Activated naive CD4-positive, alpha-beta T cell treated with anti-CD3 and anti-CD28 coated beads for 36 hours (primary cell): Measurements from ENCODE around the gene RLBP1. TPM values are rescaled to one million over a fixed set of nuclear protein-coding genes. Genes with fewer than 3 reads are reported as not detected.

ENCODE experiments used
- CTCF ChIA-PET: fragments of 350-600 bp; sonication (Branson Sonifier 250); formaldehyde crosslinking; loops from one replicate; lab custom pipeline; 2021; ENCODE audit warnings: antibody characterized with exemption; lab: Charles Lee
- DNase-seq: peaks from one replicate; pipeline ENCODE4 v3.0.0-alpha.2; 2020
- H3K27ac Mint-ChIP-seq: one replicate; pipeline ENCODE4 v1.8.0; 2021; ENCODE audit warnings: mild to moderate bottlenecking, mixed read lengths
- H3K27me3 Mint-ChIP-seq: one replicate; pipeline ENCODE4 v1.8.0; 2021; ENCODE audit warnings: low read depth, mixed read lengths
- H3K36me3 Mint-ChIP-seq: one replicate; pipeline ENCODE4 v1.8.0; 2021; ENCODE audit warnings: low read depth, mixed read lengths
- H3K4me1 Mint-ChIP-seq: one replicate; pipeline ENCODE4 v1.8.0; 2021; ENCODE audit warnings: low read depth, mixed read lengths
- H3K4me3 Mint-ChIP-seq: one replicate; pipeline ENCODE4 v1.8.0; 2021; ENCODE audit warnings: mild to moderate bottlenecking, moderate library complexity, mixed read lengths
- H3K9me3 Mint-ChIP-seq: one replicate; pipeline ENCODE4 v1.8.0; 2021; ENCODE audit warnings: mixed read lengths
- intact Hi-C: fragments of 100-400 bp; cut with micrococcal nuclease; formaldehyde crosslinking; loops from one replicate; pipeline ENCODE4 v1.15.1; 2023
- total RNA-seq, 2 experiments: library from RNA; stranded (reverse); gene quantifications; one replicate each; pipeline ENCODE4 v1.2.3, GENCODE V29; 2021

RLBP1 gene
- total RNA-seq, 2 experiments from 2014 or later, result not detected

DNA sequence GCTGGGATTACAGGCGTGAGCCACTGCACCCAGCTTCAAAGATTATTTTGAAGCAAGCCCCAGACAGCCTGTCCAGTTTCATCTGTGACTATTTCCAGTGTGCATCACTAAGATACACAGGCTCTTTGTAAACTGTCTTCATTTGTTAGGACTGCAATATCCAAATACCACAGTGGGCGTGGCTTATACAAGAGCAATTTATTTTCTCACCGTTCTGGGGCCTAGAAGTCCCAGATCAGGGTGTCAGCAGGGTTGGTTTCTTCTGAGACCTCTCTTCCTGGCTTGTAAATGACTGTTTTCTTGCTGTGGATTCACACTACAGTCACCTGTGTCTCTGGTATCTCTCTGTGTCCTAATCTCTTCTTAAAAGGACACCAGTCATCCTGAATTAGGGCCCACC lies 59.7 kb downstream of the RLBP1 start:
- CTCF ChIA-PET, result interaction anchor here (1.5 kb wide), 1 partner anchor 10 kb away, joined by 3 read pairs; no protein-coding TSS in a partner anchor
- Mint-ChIP-seq H3K27me3 (no peaks in the 10 kb centered on the region), H3K4me3 (no peak overlapping the region), H3K36me3 (peaks cover 12% of the 10 kb centered on the region), H3K27ac (no peak overlapping the region), H3K9me3 (no peaks in the 10 kb centered on the region), H3K4me1 (peaks cover 9% of the 10 kb centered on the region)
- intact Hi-C loops, result no loop called here
- no peak for DNase-seq

Other genes with a start within 250 kb of the RLBP1 start
- gene ABHD2, start 133.1 kb downstream of the RLBP1 start, total RNA-seq, result 10 to 100 TPM; 57.2 to 64.9 TPM
- gene FANCI, start 22.4 kb upstream of the RLBP1 start, total RNA-seq, result 100 to 1,000 TPM; 268 to 283 TPM
- gene POLG, start 113.2 kb upstream of the RLBP1 start, total RNA-seq, result 10 to 100 TPM; 93.0 to 96.5 TPM